Measurements from ENCODE around the gene RALGPS2. TPM values are rescaled to one million over a fixed set of nuclear protein-coding genes. Genes with fewer than 3 reads are reported as not detected.

The RALGPS2 gene
- total RNA-seq, 1 donor from 2014 or later: 15.0 TPM

GRCh38 chr1:178714453-178714852 lies 10.6 kb upstream of the RALGPS2 start:
- no peak for FAIRE-seq
- no peak for DNase-seq (ENCODE audit: low read depth)
- Histone ChIP-seq H3K36me3 (ENCODE audit: control insufficient read depth, insufficient read depth, low read length) (no peaks in the 10 kb centered on the region), H3K27me3 (ENCODE audit: control insufficient read depth, insufficient read depth, low read length) (no peaks in the 10 kb centered on the region), H3K4me3 (ENCODE audit: low read depth, low read length) (no peak overlapping the region)
- TF ChIP-seq CTCF (IDR thresholded peaks at IDR 0.05; ENCODE audit: insufficient read depth, low read length, severe bottlenecking): no peak

- H3K27me3 ChIP-seq (ENCODE audit: control insufficient read depth, insufficient read depth, low read length): no peaks in the 10 kb centered on the region
- H3K4me3 ChIP-seq (ENCODE audit: low read depth, low read length): no peak overlapping the region
- TF ChIP-seq CTCF (IDR thresholded peaks at IDR 0.05; ENCODE audit: insufficient read depth, low read length, severe bottlenecking): no peak
- H3K36me3 ChIP-seq (ENCODE audit: control insufficient read depth, insufficient read depth, low read length): no peaks in the 10 kb centered on the region
- FAIRE-seq (no peak), DNase-seq (ENCODE audit: low read depth) (no peak)
Observed at GRCh38 chr1:178716111-178716510, 8.9 kb upstream of the RALGPS2 start.

- H3K27me3 ChIP-seq (ENCODE audit: control insufficient read depth, insufficient read depth, low read length): no peaks in the 10 kb centered on the region
- DNase-seq (ENCODE audit: low read depth): no peak
- H3K36me3 ChIP-seq (ENCODE audit: control insufficient read depth, insufficient read depth, low read length): no peaks in the 10 kb centered on the region
- no peak overlapping the region for H3K4me3 ChIP-seq (ENCODE audit: low read depth, low read length)
- no peak for FAIRE-seq
- no peak for TF ChIP-seq CTCF (IDR thresholded peaks at IDR 0.05; ENCODE audit: insufficient read depth, low read length, severe bottlenecking)
Observed at GRCh38 chr1:178718520-178718919, 6.5 kb upstream of the RALGPS2 start.

- no peak for TF ChIP-seq CTCF (IDR thresholded peaks at IDR 0.05; ENCODE audit: insufficient read depth, low read length, severe bottlenecking)
Observed at GRCh38 chr1:178723546-178723945, 1.5 kb upstream of the RALGPS2 start.

GRCh38 chr1:178724376-178724727 lies 692 bp upstream of the RALGPS2 start:
- FAIRE-seq: no peak
- no peak for DNase-seq (ENCODE audit: low read depth)
- Histone ChIP-seq H3K4me3 (ENCODE audit: low read depth, low read length) (peak overlapping the region; percentile 82), H3K36me3 (ENCODE audit: control insufficient read depth, insufficient read depth, low read length) (no peaks in the 10 kb centered on the region), H3K27me3 (ENCODE audit: control insufficient read depth, insufficient read depth, low read length) (no peaks in the 10 kb centered on the region)
- TF ChIP-seq CTCF (IDR thresholded peaks at IDR 0.05; ENCODE audit: insufficient read depth, low read length, severe bottlenecking): no peak

More at GRCh38 chr1:178723546-178723945, 1.5 kb upstream of the RALGPS2 start:
- FAIRE-seq (no peak), DNase-seq (ENCODE audit: low read depth) (peak; percentile 57)
- H3K36me3 ChIP-seq (ENCODE audit: control insufficient read depth, insufficient read depth, low read length): no peaks in the 10 kb centered on the region
- no peak overlapping the region for H3K4me3 ChIP-seq (ENCODE audit: low read depth, low read length)
- no peaks in the 10 kb centered on the region for H3K27me3 ChIP-seq (ENCODE audit: control insufficient read depth, insufficient read depth, low read length)

GRCh38 chr1:178725466-178726086 lies 532 bp downstream of the RALGPS2 start:
- no peak for FAIRE-seq

More at GRCh38 chr1:178725466-178726086, 532 bp downstream of the RALGPS2 start:
- Histone ChIP-seq H3K27me3 (ENCODE audit: control insufficient read depth, insufficient read depth, low read length) (no peaks in the 10 kb centered on the region), H3K36me3 (ENCODE audit: control insufficient read depth, insufficient read depth, low read length) (no peaks in the 10 kb centered on the region), H3K4me3 (ENCODE audit: low read depth, low read length) (peak overlapping the region; percentile 82)
- peak; percentile 5 for TF ChIP-seq CTCF (IDR thresholded peaks at IDR 0.05; ENCODE audit: insufficient read depth, low read length, severe bottlenecking)
- no peak for DNase-seq (ENCODE audit: low read depth)

Measured in bronchial epithelial cell (primary cell).